K562 (cell line): ENCODE results near the gene TIMM17B. TPM values are rescaled to one million over a fixed set of nuclear protein-coding genes. Genes with fewer than 3 reads are reported as not detected.

ENCODE experiments used
- C11orf30 ChIP-seq: fragments of 450-650 bp; IDR thresholded peaks from 2 replicates; pipeline ENCODE4 v1.6.1; 2016; ENCODE audit warnings: low read depth, mild to moderate bottlenecking
- CSDE1 ChIP-seq, 2 experiments: fragments of 450-650 bp; IDR thresholded peaks; 2 replicates each; pipeline ENCODE4 v1.6.1; 2016; ENCODE audit warnings: mild to moderate bottlenecking in 1 of 2
- E2F6 ChIP-seq, 2 experiments: IDR thresholded peaks; 2 replicates each; pipeline ENCODE4 v1.6.1; 2011; ENCODE audit warnings: borderline replicate concordance in 1 of 2, control low read depth in 1 of 2, low read depth in 1 of 2, low read length in 1 of 2, mild to moderate bottlenecking in 1 of 2, mixed read lengths in 1 of 2, moderate library complexity in 1 of 2; ENCODE audit not compliant: insufficient read depth in 1 of 2, insufficient read length in 1 of 2, poor library complexity in 1 of 2, severe bottlenecking in 1 of 2; ENCODE audit errors: extremely low read depth in 1 of 2
- HBP1 ChIP-seq: fragments of 450-650 bp; formaldehyde crosslinking; IDR thresholded peaks from 2 replicates; pipeline ENCODE4 v1.4.0; 2022; ENCODE audit warnings: missing genetic modification characterization
- HNRNPLL ChIP-seq: fragments of 200-400 bp; formaldehyde crosslinking; IDR thresholded peaks from 2 replicates; pipeline ENCODE4 v1.6.1; 2017; ENCODE audit warnings: low read length, low read depth, mild to moderate bottlenecking; ENCODE audit not compliant: poor library complexity, severe bottlenecking
- LCOR ChIP-seq: sonication (generic); formaldehyde crosslinking; IDR thresholded peaks from 2 replicates; pipeline ENCODE4 v1.8.0; 2022; ENCODE audit warnings: mild to moderate bottlenecking, missing genetic modification reagents
- PHB2 ChIP-seq: fragments of 450-650 bp; IDR thresholded peaks from 2 replicates; pipeline ENCODE4 v1.6.1; 2017; ENCODE audit warnings: low read depth
- TBP ChIP-seq: optimal IDR thresholded peaks from 2 replicates; pipeline ENCODE3; 2011; ENCODE audit warnings: low read depth, low read length, improper control_type of control experiment
- TEAD1 ChIP-seq, 2 experiments: fragments of 450-650 bp in 1 of 2; sonication (generic) in 1 of 2; formaldehyde crosslinking; IDR thresholded peaks; 2 replicates each; pipeline versions ENCODE4 v1.4.0 to v1.8.0; 2020 to 2022; ENCODE audit warnings: mild to moderate bottlenecking in 2 of 2, missing genetic modification reagents in 1 of 2
- XRCC5 ChIP-seq: fragments of 200-400 bp; formaldehyde crosslinking; IDR thresholded peaks from 2 replicates; pipeline ENCODE4 v1.6.1; 2017; ENCODE audit warnings: low read depth, mild to moderate bottlenecking, low read length
- ZBTB26 ChIP-seq: fragments of 450-650 bp; formaldehyde crosslinking; IDR thresholded peaks from 2 replicates; pipeline ENCODE4 v1.4.0; 2022; ENCODE audit warnings: missing genetic modification characterization
- ZNF644 ChIP-seq: fragments of 200-800 bp; sonication (Bioruptor generic); IDR thresholded peaks from 2 replicates; pipeline ENCODE4 v1.6.1; 2016; ENCODE audit warnings: low read depth, missing genetic modification characterization, missing compliant biosample characterization
- polyA plus RNA-seq, 8 experiments: library from polyadenylated mRNA; depleted of rRNA in 4 of 8; stranded (reverse) in 5 of 8; unstranded in 3 of 8; fragments of >200 nt; fragmentation: Nextera tagmentation in 2 of 8; fragmentation: Illumina TruSeq in 1 of 8; extraction: Ambion mirVana in 2 of 8; extraction: Trizol in 1 of 8; gene quantifications; 2 replicates each; pipeline versions ENCODE4 v1.2.1 to v1.2.3, GENCODE V29; 2011 to 2014; ENCODE audit warnings: inconsistent platforms in 1 of 8, missing spikeins in 1 of 8
- total RNA-seq, 7 experiments: library from RNA; depleted of rRNA in 6 of 7; stranded (reverse); fragments of >200 nt in 6 of 7; fragmentation: Illumina TruSeq in 2 of 7; extraction: Trizol in 2 of 7; gene quantifications; 2 replicates each; pipeline versions ENCODE4 v1.2.1 to v1.2.3, GENCODE V29; 2011 to 2021; ENCODE audit warnings: low replicate concordance in 1 of 7

TIMM17B gene
- total and polyA plus RNA-seq, 9 of the 15 experiments (the other 6 are each of a cell fraction or from before 2014, with no cell fraction given), result 9.9 to 184 (median 115) TPM

GRCh38 chrX:48918643-48919340 is 21.2 kb upstream of the TIMM17B start, which contains the start of gene PIM2 (continued):
- no peak for TF ChIP-seq ZBTB26 (CRISPR knock-in tag)
- no peak for TF ChIP-seq XRCC5
- TF ChIP-seq HNRNPLL, result peak; percentile 82
- no peak for TF ChIP-seq TEAD1 (CRISPR knock-in tag; IDR thresholded peaks at IDR 0.05)
- TF ChIP-seq LCOR (CRISPR knock-in tag), result no peak; the same call in 1 of the 2 replicates
- no peak for TF ChIP-seq TBP
- no peak for TF ChIP-seq ZNF644 (tag)
- TF ChIP-seq E2F6 (IDR thresholded peaks at IDR 0.05; ENCODE audit: borderline replicate concordance in 1 of 2, extremely low read depth in 1 of 2, insufficient read depth in 1 of 2, insufficient read length in 1 of 2, low read depth in 1 of 2, low read length in 1 of 2, poor library complexity in 1 of 2, severe bottlenecking in 1 of 2), result peak in 1 of 2 experiments; percentile 39
- no peak for TF ChIP-seq C11orf30
- no peak for TF ChIP-seq CSDE1 (IDR thresholded peaks at IDR 0.05)
- no peak for TF ChIP-seq HBP1
- no peak for TF ChIP-seq PHB2
